ENCODE results near the gene MICB.

DNA sequence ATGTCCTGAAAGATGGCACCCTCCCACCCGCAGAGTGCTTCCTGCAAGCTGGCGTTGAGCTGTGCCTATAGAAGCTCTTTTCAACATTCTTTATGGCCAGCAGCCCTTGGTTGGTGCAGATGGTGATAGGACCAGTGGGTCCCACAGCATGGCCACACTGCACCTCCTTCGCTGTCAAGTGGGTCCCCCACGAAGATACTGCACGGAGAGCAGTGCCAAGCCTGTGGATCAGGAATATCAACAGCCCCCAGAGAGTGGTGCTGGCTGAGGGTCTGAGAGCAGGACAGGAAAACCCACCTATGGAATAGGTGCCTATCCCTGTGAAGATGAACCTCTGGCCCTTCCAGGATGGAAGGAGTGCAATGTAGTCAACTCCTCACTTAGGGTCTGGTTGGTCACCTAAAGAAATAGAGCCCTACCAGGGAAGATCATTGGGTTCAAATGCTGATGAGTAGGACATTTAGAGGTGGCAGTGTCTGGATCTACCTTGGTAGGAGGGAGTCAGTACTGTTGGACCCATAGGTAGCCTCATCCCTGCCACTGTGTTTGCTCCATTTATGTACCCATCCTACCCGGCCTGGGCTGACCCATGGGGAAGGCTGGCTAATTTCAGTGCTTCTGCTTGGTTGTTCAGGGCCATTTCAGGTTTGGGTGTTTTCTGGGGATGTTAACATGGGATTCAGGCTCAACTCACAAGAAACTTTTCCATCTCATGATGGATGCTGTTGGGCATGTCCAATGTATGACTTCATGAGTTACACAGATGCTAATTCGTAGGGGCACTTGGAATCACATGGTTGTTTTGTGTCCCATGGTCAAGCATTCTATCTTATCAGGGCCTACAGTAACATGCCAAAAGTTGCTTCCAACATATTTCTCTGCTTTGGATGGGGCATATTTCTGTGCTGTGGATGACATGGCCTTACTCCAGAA is 33.4 kb upstream of the MICB start:
- TF ChIP-seq NR3C1 (IDR thresholded peaks at IDR 0.05) = no peak
- TF ChIP-seq CEBPB (IDR thresholded peaks at IDR 0.05) = no peak
- TF ChIP-seq POLR2A (IDR thresholded peaks at IDR 0.05; ENCODE audit: low read length) = no peak
- TF ChIP-seq, protein P1, sequence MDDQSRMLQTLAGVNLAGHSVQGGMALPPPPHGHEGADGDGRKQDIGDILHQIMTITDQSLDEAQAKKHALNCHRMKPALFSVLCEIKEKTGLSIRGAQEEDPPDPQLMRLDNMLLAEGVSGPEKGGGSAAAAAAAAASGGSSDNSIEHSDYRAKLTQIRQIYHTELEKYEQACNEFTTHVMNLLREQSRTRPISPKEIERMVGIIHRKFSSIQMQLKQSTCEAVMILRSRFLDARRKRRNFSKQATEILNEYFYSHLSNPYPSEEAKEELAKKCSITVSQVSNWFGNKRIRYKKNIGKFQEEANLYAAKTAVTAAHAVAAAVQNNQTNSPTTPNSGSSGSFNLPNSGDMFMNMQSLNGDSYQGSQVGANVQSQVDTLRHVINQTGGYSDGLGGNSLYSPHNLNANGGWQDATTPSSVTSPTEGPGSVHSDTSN (IDR thresholded peaks at IDR 0.05) = no peak
- TF ChIP-seq, protein P2, sequence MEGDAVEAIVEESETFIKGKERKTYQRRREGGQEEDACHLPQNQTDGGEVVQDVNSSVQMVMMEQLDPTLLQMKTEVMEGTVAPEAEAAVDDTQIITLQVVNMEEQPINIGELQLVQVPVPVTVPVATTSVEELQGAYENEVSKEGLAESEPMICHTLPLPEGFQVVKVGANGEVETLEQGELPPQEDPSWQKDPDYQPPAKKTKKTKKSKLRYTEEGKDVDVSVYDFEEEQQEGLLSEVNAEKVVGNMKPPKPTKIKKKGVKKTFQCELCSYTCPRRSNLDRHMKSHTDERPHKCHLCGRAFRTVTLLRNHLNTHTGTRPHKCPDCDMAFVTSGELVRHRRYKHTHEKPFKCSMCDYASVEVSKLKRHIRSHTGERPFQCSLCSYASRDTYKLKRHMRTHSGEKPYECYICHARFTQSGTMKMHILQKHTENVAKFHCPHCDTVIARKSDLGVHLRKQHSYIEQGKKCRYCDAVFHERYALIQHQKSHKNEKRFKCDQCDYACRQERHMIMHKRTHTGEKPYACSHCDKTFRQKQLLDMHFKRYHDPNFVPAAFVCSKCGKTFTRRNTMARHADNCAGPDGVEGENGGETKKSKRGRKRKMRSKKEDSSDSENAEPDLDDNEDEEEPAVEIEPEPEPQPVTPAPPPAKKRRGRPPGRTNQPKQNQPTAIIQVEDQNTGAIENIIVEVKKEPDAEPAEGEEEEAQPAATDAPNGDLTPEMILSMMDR (IDR thresholded peaks at IDR 0.05) = no peak
- TF ChIP-seq MAFK (IDR thresholded peaks at IDR 0.05; ENCODE audit: partially characterized antibody) = no peak
- TF ChIP-seq EP300 (IDR thresholded peaks at IDR 0.05) = no peak
- no peak for TF ChIP-seq RFX5 (IDR thresholded peaks at IDR 0.05)
- no peak for TF ChIP-seq E2F6 (IDR thresholded peaks at IDR 0.05; ENCODE audit: borderline replicate concordance, low read depth)
- TF ChIP-seq JUNB (IDR thresholded peaks at IDR 0.05) = no peak
- TF ChIP-seq MAX (IDR thresholded peaks at IDR 0.05) = no peak

Data from A549 (cell line).